CD14-positive monocyte (primary cell): ENCODE data around the gene SMARCD1. TPM values are rescaled to one million over a fixed set of nuclear protein-coding genes. Genes with fewer than 3 reads are reported as not detected.
"Not testable (repeated sequence)": the region's sequence is repeated elsewhere in the genome, so short reads cannot be mapped to it uniquely, and the experiment has no call there.

Experiments
- DNase-seq, 3 donors: peaks; one replicate each; pipeline ENCODE4 v3.0.0-alpha.2; 2011 to 2022
- H2AFZ ChIP-seq: 2 replicates; pipeline ENCODE4 v1.6.0; 2012; ENCODE audit warnings: mild to moderate bottlenecking, low read depth, low read length, inconsistent platforms; ENCODE audit not compliant: insufficient read depth, poor library complexity, severe bottlenecking
- H3K27ac ChIP-seq, 2 donors: 1 replicate in 1 of 2; 2 replicates in 1 of 2; pipeline ENCODE4 v1.5.1; 2012 to 2013; ENCODE audit warnings: low read length in 2 of 2, control low read depth in 1 of 2, inconsistent platforms in 1 of 2, low read depth in 1 of 2, mild to moderate bottlenecking in 1 of 2
- H3K27me3 ChIP-seq, 2 donors: one replicate each; pipeline versions ENCODE4 v1.6.0 to v1.6.1; 2011 to 2013; ENCODE audit warnings: low read length in 2 of 2; ENCODE audit not compliant: control insufficient read depth in 2 of 2, insufficient read depth in 2 of 2
- H3K36me3 ChIP-seq, 2 donors: replicated peaks in 1 of 2; 1 replicate in 1 of 2; 2 replicates in 1 of 2; pipeline versions ENCODE4 v1.5.1 to v1.6.1; 2012 to 2013; ENCODE audit warnings: low read length in 2 of 2, control low read depth in 1 of 2, inconsistent platforms in 1 of 2, mild to moderate bottlenecking in 1 of 2; ENCODE audit not compliant: insufficient read depth in 2 of 2, control insufficient read depth in 1 of 2
- H3K4me1 ChIP-seq, 2 donors: 1 replicate in 1 of 2; 2 replicates in 1 of 2; pipeline versions ENCODE4 v1.5.1 to v1.6.1; 2012 to 2013; ENCODE audit warnings: low read length in 2 of 2, control low read depth in 1 of 2, inconsistent platforms in 1 of 2, mild to moderate bottlenecking in 1 of 2, moderate library complexity in 1 of 2; ENCODE audit not compliant: insufficient read depth in 2 of 2, control insufficient read depth in 1 of 2
- H3K4me2 ChIP-seq: replicated peaks from 2 replicates; pipeline ENCODE3; 2012; ENCODE audit warnings: low read length, moderate library complexity, mild to moderate bottlenecking; ENCODE audit not compliant: poor library complexity, severe bottlenecking; ENCODE audit errors: extremely low read depth
- H3K4me3 ChIP-seq, 3 experiments: fragments of 200-600 bp in 1 of 3; sonication (generic) in 1 of 3; replicated peaks in 1 of 3; 1 replicate in 2 of 3; 2 replicates in 1 of 3; pipeline ENCODE4 v1.5.1; 2011 to 2013; ENCODE audit warnings: low read length in 3 of 3, mild to moderate bottlenecking in 3 of 3, control low read depth in 2 of 3, low read depth in 2 of 3, inconsistent platforms in 1 of 3, moderate library complexity in 1 of 3
- H3K79me2 ChIP-seq: 2 replicates; pipeline ENCODE4 v1.6.0; 2012; ENCODE audit warnings: mild to moderate bottlenecking, control low read depth, inconsistent platforms, low read length, moderate library complexity; ENCODE audit not compliant: insufficient read depth
- H3K9ac ChIP-seq: 2 replicates; pipeline ENCODE4 v1.6.0; 2017; ENCODE audit warnings: low read length, mild to moderate bottlenecking; ENCODE audit not compliant: insufficient read depth, poor library complexity, severe bottlenecking
- H3K9me3 ChIP-seq, 2 donors: replicated peaks in 1 of 2; 1 replicate in 1 of 2; 2 replicates in 1 of 2; pipeline versions ENCODE4 v1.5.1 to v1.6.1; 2012 to 2013; ENCODE audit warnings: low read length in 2 of 2, control low read depth in 1 of 2; ENCODE audit not compliant: control insufficient read depth in 1 of 2, insufficient read depth in 1 of 2
- H4K20me1 ChIP-seq: 2 replicates; pipeline ENCODE4 v1.6.0; 2012; ENCODE audit warnings: mild to moderate bottlenecking, low read length, control low read depth, moderate library complexity; ENCODE audit not compliant: insufficient read depth
- H3K27ac Mint-ChIP-seq, 7 donors: one replicate each; pipeline ENCODE4 v1.8.0; 2020; ENCODE audit warnings: mild to moderate bottlenecking in 7 of 7, mixed read lengths in 7 of 7, moderate library complexity in 6 of 7, inconsistent platforms in 2 of 7
- H3K27me3 Mint-ChIP-seq, 3 donors: one replicate each; pipeline ENCODE4 v1.8.0; 2021 to 2022; ENCODE audit warnings: low read depth in 3 of 3, mild to moderate bottlenecking in 3 of 3, mixed read lengths in 3 of 3, moderate library complexity in 3 of 3, inconsistent platforms in 1 of 3
- H3K36me3 Mint-ChIP-seq, 2 donors: one replicate each; pipeline ENCODE4 v1.8.0; 2020; ENCODE audit warnings: mixed read lengths in 2 of 2, inconsistent platforms in 1 of 2, mild to moderate bottlenecking in 1 of 2
- H3K4me1 Mint-ChIP-seq: one replicate; pipeline ENCODE4 v1.8.0; 2020; ENCODE audit warnings: mild to moderate bottlenecking, mixed read lengths
- H3K4me3 Mint-ChIP-seq, 2 donors: one replicate each; pipeline ENCODE4 v1.8.0; 2020; ENCODE audit warnings: mild to moderate bottlenecking in 2 of 2, mixed read lengths in 2 of 2, moderate library complexity in 1 of 2
- H3K9me3 Mint-ChIP-seq, 7 donors: one replicate each; pipeline ENCODE4 v1.8.0; 2020 to 2022; ENCODE audit warnings: mixed read lengths in 7 of 7, mild to moderate bottlenecking in 6 of 7, moderate library complexity in 6 of 7, inconsistent platforms in 2 of 7
- WGBS: methylation state at CpG from one replicate; pipeline ENCODE4 v1.1.5; 2013; ENCODE audit warnings: missing lambda C conversion rate; ENCODE audit not compliant: insufficient coverage; 5-methylcytosine and 5-hydroxymethylcytosine counted together
- intact Hi-C, 2 donors: fragments of 100-400 bp; cut with micrococcal nuclease; formaldehyde crosslinking; loops; one replicate each; pipeline versions ENCODE4 v1.15.0 to v1.15.1; 2023
- polyA plus RNA-seq, 3 donors: library from polyadenylated mRNA; depleted of rRNA in 1 of 3; unstranded in 2 of 3; stranded (reverse) in 1 of 3; fragments of 300-500 nt in 2 of 3; fragments of >200 nt in 1 of 3; fragmentation: Illumina TruSeq in 2 of 3; gene quantifications; 1 replicate in 2 of 3; 2 replicates in 1 of 3; pipeline ENCODE4 v1.2.3, GENCODE V29; 2012 to 2021
- TF ChIP-seq, protein P1 (sequence below): fragments of 200-600 bp; IDR thresholded peaks from one replicate; pipeline ENCODE4 v1.8.0; 2022; ENCODE audit warnings: antibody characterized with exemption, mild to moderate bottlenecking

SMARCD1 gene
- polyA plus RNA-seq, 3 donors, result 3.7 to 41.9 (median 7.8) TPM

DNA sequence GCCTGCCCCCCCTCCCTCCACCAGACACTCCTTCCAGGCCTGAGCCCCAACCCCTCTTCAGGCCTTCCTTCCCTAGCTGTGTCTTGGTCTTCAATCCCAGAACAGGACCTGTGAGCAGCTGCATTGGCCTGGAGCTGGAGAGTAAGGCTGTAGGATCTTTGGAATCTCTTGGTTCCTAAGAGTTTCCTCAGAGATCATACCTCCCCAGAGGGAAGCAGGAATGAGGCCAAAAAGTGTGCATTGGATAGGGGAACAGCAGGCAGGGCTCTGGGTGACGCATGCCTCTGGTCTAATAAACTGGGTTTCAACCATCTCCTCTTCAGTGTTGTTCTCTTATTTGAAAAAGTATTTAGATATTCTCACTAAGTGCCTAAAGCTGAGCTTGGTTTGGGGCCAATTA lies 1.8 kb upstream of the SMARCD1 start:
- TF ChIP-seq, protein P1, sequence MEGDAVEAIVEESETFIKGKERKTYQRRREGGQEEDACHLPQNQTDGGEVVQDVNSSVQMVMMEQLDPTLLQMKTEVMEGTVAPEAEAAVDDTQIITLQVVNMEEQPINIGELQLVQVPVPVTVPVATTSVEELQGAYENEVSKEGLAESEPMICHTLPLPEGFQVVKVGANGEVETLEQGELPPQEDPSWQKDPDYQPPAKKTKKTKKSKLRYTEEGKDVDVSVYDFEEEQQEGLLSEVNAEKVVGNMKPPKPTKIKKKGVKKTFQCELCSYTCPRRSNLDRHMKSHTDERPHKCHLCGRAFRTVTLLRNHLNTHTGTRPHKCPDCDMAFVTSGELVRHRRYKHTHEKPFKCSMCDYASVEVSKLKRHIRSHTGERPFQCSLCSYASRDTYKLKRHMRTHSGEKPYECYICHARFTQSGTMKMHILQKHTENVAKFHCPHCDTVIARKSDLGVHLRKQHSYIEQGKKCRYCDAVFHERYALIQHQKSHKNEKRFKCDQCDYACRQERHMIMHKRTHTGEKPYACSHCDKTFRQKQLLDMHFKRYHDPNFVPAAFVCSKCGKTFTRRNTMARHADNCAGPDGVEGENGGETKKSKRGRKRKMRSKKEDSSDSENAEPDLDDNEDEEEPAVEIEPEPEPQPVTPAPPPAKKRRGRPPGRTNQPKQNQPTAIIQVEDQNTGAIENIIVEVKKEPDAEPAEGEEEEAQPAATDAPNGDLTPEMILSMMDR, result no peak
- Histone ChIP-seq H3K27ac (no peak overlapping the region), H3K9me3 (no peaks in the 10 kb centered on the region), H3K79me2 (peaks cover 13% of the 10 kb centered on the region), H4K20me1 (no peaks in the 10 kb centered on the region), H3K4me3 (no peak overlapping the region), H3K9ac (no peak overlapping the region), H2AFZ (no peak overlapping the region), H3K4me2 (no peak overlapping the region), H3K4me1 (peaks cover 11 to 14% of the 10 kb centered on the region in 2 donors), H3K27me3 (no peaks in the 10 kb centered on the region), H3K36me3 (peaks cover 9 to 17% of the 10 kb centered on the region in 2 donors)
- H3K9me3 Mint-ChIP-seq, result peaks cover 0 to 3% (median 0%) of the 10 kb centered on the region in 7 donors
- H3K27ac Mint-ChIP-seq, result peak overlapping the region in 1 of 7 donors; percentile 58
- intact Hi-C loops, result no loop called here
- H3K4me3 Mint-ChIP-seq, result no peak overlapping the region
- DNase-seq, result no peak
- WGBS, result 83% methylated on average over 1 of the region's 1 CpG
- H3K4me1 Mint-ChIP-seq, result peaks cover 18% of the 10 kb centered on the region
- H3K36me3 Mint-ChIP-seq, result peaks cover 17 to 20% of the 10 kb centered on the region in 2 donors
- H3K27me3 Mint-ChIP-seq, result peaks cover 7 to 12% (median 12%) of the 10 kb centered on the region in 3 donors

DNA sequence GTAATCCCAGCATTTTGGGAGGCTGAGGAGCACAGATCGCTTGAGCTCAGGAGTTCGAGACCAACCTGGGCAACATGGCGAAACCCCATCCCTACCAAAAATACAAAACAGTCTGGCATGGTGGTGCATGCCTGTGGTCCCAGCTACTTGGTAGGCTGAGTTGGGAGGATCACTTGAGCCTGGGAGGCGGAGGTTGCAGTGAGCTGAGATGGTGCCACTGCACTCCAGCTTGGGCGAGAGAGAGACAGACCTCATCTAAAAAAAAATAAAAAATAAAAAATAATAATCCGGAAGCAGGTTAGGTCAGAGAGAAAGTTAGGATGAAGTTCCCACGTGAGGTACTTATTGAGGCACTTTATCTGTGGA lies 750 bp upstream of the SMARCD1 start:
- H3K79me2 ChIP-seq, result peaks cover 13% of the 10 kb centered on the region
- peak overlapping the region; percentile 68 to 95 (median 93) for H3K27ac Mint-ChIP-seq
- DNase-seq, H3K9me3 ChIP-seq, intact Hi-C loops, H3K9me3 Mint-ChIP-seq, H4K20me1 ChIP-seq, H3K27me3 ChIP-seq: not testable (repeated sequence)
- no CpG with 5 or more reads among the region's 7 CpGs for WGBS
- H3K4me1 ChIP-seq, result peaks cover 11 to 14% of the 10 kb centered on the region in 2 donors
- H3K4me2 ChIP-seq, result peak overlapping the region; percentile 76
- peak overlapping the region; percentile 97 for H2AFZ ChIP-seq
- peak overlapping the region; percentile 92 for H3K9ac ChIP-seq
- H3K36me3 Mint-ChIP-seq, result peaks cover 24 to 28% of the 10 kb centered on the region in 2 donors
- H3K27ac ChIP-seq, result peak overlapping the region in 1 of 2 donors; percentile 93
- peaks cover 21% of the 10 kb centered on the region for H3K4me1 Mint-ChIP-seq
- peaks cover 7 to 12% (median 7%) of the 10 kb centered on the region in 3 donors for H3K27me3 Mint-ChIP-seq
- peak overlapping the region; percentile 82 to 95 (median 94) for H3K4me3 ChIP-seq
- peaks cover 17 to 26% of the 10 kb centered on the region in 2 donors for H3K36me3 ChIP-seq
- peak overlapping the region; percentile 86 to 93 for H3K4me3 Mint-ChIP-seq
